Stimulated activated naive CD4-positive, alpha-beta T cell treated with Interleukin-2 at 50 U/mL for 16 hours (primary cell): ENCODE results near the gene GGA3.
"Not testable (repeated sequence)": the region's sequence is repeated elsewhere in the genome, so short reads cannot be mapped to it uniquely, and the experiment has no call there.

Experiments used
- DNase-seq: peaks from one replicate; lab custom pipeline; 2025; lab: John Stamatoyannopoulos, UW

GGA3 gene

DNA sequence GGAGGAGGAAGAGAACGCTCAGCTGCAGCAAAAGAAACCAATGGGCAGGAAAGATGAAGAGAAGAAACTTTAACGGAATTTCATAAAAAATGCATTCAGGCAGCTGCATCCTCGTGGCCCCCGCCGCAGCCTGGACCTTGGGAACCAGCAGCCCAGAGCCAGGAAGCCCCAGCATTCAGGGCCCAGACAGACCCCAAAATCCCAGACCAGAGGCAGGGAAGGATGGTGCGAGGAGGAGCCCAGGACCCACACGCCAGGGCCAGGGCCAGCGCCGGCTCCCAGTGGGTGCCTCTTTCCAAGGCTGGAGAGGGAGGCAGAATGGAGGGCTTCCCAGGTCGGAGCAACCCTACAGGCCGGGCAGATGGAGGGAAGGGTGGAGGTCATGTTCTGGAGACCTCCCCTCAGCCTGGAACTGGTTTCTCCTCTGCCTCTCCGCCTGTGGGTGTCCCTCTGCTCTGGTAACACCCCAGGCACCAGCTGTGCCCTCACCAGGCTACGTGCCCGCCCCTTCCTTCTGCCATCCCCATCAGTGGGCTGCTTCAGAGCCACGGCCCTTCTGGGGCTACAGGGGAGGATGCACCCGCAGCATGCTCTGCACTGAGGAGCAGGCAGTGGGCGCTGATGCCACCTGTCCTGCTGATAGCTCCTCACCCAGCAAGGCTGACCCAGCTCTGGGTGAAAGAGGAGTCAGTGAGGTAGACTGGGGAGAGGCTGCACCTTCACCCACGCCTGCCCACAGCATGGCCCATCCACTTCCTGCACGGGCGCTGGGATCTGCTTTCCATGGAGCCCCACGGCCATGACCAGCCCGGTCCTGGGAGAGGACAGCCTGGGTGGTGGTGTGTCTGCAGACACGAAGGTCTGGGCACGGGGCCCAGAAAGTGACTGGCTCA lies 10.8 kb upstream of the GGA3 start:
- no peak for DNase-seq

DNA sequence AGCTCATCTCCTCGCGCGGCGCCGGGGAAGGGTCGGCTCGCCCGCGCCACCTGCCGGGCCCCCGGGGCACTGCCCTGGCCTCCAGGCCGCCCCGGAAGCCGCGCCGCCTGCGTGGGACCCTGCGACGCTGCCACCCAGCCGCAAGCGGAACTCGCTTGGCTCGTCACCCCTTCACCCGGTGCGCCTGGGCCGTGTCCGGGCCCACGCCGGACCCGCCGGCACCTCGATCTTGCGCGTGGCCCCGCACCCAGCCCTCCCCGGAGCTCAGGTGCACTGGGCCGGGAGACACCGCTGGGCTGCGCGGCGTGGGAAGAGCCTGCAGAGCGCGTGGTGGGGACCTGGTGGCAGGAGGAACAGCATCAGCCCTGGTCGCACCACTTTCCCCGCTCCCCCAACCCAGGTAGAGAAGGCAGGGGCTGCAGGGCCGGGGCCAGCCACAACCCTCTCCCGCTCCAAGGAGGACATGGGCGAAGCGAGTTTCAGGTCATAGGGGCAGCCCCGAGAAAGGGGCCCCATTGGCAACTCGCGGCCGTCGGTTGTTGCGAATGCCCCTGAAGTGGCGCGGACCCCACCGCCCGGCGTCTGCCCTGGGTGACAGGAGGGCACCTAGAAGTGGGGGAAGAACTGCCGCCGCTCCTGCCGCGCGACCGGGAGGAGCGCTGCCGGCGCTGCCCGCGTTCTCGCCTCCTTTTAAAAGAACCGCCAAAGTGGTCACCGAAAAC lies 10.0 kb upstream of the GGA3 start:
- peak; percentile 81 for DNase-seq

DNA sequence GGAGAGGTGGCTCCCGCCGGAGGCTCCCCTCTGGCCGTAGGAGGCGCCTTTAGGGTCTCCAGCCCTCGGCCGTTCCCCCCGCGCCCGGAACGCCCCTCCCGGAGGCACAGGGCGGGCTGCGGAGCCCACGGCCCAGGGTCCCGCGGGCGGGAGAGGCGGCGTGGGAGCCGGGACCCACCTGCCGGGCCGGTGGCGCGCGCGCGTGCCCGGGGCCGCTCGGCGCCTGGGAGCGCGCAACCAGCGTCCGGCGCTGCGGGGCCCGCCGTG lies 9.5 kb upstream of the GGA3 start, which contains the start of gene MIF4GD:
MIF4GD (minus strand) TSS at position 266 of the 267 bp plus-strand sequence. CDS start 1,036 bp downstream, outside the sequence.
- DNase-seq: no peak

DNA sequence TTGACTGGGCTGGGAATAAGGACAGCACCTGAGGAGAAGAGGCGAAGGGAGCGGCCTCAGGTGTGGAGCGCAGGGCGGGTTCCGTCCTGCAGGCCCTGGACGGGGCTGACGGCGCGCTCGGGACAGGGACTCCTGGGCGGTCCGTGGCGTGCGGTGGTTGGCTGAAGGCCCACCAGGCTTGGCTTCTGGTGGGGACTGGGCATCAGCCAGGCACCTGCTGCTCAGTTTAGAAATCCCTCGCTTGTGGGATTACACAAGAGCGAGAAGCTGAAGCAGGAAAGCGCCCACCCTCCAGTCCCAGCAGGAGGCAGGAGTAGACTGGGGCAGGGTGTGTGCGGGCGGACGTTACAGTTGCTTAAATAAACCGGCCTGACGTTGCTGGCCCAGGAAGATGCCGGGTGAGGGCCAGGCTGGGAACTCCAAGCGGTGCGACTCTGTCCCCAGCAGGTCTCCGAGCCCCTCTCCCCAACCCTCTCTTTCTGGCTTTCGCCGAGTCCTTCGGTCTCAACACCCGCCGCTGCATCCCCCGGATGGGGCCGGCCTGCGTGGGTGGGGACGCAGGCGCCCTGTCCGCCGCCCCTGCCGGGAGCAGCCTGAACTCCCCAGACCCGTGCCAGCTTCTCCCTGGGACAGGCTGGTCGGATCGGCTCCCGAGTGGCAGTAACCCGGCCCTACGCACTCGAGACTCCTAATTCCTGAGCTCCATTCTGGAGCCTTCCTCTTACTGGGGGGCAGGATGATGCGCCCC lies 9.0 kb upstream of the GGA3 start:
- peak; percentile 46 for DNase-seq

DNA sequence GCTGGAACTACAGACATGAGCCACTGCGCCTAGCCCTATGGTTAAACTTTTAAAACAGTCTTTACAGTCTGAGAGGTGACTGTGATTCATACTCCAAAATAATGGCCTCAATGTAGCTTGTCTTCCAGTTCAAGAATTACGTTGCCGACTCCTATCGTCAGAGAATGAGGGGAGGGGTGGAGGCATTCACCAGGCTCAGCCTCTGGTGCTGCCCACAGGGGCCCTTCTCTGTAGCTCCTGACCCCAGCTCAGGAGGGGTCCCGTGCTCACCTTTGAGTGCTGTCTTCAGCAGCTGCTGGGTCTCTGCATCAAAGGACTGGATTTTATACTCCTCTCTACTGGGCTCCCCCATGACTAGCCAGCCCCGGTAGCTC lies 8.4 kb upstream of the GGA3 start:
- DNase-seq: no peak

DNA sequence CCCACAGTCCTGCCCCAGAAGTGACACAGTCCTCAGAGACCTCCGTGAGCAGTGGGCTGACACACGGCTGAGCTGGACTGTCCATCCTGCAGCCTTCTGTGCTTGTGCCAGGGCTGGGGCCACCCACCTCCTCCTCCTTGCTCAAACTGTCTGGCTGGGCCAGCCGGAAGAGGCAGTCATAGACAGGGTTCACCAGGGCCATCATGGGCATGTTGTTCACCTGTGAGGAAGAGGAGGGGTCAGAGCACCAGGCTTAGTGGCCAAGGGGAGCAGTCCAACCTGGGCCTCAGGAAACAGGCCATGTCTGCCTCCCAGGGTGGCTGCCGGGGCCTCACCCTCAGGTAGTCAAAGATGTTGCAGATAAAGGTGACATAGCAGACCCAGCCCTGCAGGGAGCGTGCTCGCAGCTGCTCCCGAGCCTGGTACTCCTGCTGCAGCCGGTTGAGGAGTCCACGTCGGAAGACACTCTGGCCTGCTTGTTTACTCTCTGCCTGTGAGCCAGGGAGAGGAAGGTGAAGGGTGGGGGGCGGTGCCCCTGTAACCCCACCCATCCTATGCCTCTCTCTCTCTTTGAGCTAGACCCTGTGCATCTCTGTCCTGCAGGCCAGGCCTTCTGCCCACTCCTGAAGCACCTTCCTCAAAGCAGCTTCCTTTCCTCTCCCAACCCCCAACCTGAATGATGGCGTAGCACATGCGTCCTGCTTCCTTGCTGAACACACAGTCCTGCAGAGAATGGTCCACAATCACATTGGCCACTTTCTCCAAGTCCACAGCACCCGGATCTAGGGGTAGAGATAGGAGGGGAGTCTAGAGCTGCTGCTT lies 6.2 kb upstream of the GGA3 start:
- DNase-seq: no peak

DNA sequence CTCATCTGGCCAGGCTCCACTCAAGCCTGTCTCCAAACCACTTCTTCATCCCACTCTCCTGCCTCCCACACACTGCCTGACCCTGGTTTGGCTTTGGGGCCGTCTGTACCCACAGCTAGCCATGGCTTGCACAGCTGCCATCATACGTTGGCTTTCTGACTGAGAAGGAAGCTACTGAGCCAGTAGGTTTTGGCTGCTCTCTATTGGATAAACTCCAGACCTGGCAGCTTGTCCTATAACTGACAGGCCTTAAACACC lies 5.7 kb upstream of the GGA3 start:
- DNase-seq: no peak

DNA sequence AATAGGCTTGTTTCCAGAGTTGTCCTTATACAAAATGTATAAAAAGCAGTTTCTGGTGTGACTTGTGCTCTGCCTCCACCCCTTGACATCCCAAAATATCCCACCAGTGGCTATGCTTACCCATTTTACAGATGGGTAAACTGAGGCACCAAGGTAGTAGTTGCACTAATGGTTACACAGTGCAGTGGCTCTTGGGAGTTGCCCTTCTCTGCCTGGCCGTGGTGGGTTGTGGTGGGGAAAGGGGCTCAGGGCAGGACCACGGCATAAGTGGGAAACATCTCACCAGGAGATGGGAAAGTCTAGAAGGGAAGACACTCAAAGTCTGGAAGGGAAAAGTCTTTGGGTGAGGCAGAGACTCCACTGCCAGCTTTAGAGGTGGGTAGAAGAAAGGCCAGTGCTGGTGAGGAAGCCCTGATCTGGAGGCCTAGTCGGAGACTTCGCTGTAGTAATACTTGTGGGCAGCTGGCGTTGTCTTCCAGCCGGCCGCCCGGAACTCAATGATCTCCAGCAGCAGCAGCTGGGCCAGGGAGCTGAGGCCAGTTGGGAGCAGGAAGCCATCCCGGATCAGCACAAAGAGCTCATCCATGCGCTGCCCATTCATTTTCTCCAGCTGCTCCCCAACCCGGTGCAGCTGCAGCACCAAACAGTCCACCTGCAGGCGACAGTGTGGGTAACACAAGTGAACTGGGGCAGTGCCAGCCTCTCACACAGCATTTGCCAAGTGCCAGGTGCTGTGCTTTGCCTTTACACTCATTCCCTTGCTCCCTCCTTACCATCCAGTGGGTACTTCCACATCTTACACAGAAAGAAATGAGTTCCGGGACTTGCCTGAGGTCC lies 5.1 kb upstream of the GGA3 start:
- DNase-seq: no peak

DNA sequence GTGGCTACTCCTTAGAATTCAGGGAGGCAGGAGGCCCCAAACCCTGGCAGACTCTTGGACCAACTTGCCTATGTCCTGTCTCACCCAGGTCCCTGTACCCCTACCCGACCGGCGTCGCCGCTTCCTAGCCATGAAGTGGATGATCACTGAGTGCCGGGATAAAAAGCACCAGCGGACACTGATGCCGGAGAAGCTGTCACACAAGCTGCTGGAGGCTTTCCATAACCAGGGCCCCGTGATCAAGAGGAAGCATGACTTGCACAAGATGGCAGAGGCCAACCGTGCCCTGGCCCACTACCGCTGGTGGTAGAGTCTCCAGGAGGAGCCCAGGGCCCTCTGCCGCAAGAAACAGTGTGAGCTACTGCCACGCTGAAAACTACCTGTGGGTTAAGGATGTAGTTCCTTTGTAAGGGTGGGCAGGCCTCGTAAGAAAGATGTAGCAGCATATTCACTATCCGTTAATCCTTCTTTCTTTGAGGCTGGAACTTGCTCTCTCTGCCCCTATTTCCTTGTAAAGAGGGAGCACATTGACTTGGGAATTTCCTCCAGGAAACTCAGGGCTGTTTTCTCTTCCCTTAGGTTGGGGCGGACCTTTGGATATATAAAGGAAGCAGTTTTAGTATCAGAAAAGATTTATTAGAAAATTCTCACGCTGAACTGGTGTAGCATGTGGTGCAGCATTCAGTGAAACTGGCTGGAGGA lies 4.4 kb upstream of the GGA3 start:
- DNase-seq: no peak

DNA sequence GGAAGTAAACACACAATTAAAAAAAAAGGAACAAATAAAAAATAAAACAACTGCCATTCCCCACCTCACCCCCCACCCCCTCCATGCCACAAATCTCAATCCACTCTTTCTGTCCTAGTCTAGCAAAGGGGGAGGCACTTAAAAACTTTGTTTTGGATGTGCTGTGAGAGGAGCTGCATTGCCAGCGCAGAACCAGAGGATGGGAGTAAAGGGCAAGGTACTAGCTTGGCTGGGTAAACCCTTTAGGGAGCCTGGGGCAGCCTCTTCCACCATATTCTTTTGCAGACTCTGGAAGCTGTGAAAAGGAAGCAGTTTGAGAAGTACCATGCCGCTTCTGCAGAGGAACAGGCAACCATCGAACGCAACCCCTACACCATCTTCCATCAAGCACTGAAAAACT lies 1.6 kb upstream of the GGA3 start:
- no peak for DNase-seq

DNA sequence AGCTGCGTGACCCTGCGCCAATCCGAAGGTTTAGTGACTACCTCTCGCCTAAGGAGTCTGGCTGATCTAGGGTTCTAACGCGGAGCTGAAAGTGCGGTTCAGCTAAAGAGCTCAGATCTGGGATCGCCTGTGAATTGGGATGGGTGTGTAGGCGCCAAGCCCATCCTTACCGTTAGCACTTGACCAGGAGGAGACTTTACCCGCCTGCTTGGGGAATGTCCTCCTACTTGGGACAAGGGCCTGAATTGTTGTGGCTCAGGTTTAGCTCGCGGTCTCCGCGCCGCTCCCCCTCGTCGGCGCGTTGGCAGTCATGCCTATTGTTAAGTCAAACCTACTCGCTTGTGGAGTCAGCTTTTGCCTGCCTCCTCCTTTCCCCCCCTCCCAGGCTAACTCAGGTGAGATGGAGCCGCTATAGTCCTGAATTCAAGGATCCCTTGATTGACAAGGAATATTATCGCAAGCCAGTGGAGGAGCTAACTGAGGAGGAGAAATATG lies 753 bp upstream of the GGA3 start:
- no peak for DNase-seq

DNA sequence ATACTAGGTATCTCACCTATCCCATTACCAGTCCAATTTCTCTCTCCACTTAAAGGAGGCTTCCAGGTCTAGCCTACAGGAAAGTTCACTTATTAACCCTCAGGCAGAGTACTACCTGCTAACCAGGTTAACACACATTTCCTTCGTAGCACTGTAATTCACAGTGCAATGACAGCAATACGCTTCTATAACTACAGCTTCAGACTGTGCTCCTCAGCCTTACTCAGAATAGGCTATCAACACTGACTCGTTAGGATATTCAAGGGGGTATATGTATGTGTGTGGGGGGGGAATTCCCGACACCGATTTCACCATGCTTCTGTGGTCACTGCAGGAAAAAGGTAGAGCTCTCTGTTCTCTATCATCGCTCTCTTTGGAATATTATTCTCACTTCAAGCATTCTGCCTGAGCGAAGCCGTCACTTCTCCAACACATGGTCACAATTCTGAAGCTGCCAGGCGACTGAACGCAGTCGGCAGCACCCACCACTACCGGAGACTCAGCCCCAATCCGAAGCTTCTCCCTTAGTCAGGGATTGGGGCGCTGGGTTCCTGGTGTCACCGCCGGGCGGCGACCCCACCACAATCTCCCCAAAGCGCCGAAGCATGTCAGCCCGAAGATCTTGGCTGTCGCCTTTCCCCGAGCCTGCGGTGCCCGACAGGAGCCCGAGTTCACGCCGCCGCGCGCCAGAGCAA lies 618 bp downstream of the GGA3 start:
- DNase-seq: peak; percentile 61

DNA sequence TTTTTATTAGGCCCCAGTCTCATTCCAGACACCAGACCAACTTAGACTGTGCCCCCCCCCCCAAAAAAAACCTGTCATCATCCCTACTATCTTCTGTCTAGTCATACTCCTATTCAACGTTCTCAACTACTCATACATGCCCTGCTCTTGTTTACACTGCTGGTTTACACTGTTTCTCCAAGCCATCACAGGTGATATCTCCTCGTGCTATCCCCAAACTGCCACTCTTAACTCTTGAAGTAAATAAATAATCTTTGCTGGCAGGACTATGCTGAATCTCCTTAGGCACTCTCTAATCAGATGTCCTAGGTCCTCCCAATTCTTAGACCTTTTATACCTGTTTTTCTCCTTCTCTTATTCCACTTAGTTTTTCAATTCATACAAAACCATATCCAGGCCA lies 4.2 kb downstream of the GGA3 start:
- DNase-seq: not testable (repeated sequence)

DNA sequence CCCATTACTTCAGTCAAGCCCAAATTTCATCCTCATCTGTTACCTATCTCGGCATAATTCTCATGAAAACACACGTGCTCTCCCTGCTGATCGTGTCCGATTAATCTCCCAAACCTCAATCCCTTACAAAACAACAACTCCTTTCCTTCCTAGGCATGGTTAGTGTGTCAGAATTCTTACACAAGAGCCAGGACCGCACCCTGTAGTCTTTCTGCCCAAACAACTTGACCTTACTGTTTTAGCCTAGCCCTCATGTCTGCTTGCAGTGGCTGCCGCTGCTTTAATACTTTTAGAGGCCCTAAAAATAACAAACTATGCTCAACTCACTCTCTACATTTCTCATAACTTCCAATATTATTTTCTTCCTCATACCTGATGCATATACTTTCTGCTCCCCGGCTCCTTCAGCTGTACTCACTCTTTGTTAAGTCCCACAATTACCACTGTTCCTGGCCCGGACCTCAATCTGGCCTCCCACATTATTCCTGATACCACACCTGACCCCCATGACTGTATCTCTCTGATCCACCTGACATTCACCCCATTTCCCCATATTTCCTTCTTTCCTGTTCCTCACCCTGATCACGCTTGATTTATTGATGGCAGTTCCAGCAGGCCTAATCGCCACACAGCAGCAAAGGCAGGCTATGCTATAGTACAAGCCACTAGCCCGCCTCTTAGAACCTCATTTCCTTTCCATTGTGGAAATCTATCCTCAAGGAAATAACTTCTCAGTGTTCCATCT lies 5.3 kb downstream of the GGA3 start:
- DNase-seq: not testable (repeated sequence)

DNA sequence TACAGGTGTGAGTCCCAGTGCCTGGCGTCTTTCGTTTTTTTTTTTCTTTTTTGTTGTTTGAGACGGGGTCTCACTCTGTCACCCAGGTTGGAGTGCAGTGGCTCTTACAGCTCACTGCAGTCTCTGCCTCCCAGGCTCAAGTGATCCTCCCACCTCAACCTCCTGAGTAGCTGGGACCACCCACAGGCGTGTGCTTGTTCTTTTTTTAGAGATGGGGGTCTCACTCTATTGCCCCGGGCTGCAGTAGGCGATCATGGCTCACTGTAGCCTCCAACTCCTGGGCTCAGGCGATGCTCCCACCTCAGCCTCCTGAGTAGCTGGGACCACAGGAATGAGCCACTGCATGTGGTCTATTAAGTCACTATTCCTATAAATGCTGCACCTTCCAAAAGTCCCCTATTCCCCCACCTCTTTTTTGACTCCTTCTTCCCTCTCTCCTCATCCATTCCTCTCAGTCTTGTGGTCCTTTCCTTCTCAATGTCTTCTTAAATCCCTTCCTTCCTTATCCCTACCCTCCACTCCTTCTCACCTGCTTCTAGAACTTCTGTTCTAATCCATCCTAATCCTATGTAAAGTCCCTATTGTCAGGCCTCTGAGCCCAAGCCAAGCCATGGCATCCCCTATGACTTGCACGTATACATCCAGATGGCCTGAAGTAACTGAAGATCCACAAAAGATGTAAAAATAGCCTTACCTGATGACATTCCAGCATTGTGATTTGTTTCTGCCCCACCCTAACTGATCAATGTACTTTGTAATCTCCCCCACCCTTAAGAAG lies 9.2 kb downstream of the GGA3 start:
- no peak for DNase-seq

DNA sequence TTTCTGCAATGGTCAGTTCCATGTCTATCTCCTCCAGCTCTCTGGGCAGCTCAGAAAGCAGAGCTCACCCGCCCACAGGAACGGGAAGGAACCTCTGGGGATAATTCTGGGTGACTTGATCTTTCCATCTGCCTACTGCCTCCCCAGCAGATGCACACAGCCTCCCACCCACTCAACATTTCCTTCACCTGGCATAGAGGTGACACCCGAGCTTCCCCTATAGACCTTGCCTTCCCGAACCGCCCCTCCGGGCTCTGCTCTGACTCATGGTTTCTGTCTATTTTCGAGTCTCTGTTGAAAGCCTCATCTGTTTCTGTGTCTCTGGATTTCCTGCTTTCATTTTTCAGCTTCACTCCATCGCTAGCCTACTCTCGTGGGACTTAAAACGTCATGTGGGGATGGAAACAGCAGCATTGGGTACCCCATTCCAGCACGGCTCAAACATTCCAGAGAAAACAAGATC lies 11.4 kb downstream of the GGA3 start:
- DNase-seq: peak; percentile 86

DNA sequence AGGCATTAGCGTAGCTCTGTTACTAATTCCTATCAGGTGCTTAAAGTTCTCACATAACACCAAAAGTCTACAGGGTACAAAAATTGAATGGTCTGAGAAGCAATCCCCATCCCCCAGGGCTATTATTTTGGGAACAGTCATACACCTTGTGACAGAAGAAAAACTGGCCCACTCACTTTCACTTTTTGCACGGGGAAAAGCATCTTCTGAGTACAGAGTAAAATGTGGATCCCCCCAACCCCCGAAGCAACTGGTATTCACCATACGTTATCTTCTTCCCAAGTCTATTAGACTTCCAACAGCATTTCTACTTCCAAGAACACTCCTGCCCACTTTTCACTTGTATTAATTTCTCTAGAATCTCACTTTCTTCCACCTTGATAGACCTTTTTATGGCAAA lies 11.8 kb downstream of the GGA3 start:
- DNase-seq: no peak

DNA sequence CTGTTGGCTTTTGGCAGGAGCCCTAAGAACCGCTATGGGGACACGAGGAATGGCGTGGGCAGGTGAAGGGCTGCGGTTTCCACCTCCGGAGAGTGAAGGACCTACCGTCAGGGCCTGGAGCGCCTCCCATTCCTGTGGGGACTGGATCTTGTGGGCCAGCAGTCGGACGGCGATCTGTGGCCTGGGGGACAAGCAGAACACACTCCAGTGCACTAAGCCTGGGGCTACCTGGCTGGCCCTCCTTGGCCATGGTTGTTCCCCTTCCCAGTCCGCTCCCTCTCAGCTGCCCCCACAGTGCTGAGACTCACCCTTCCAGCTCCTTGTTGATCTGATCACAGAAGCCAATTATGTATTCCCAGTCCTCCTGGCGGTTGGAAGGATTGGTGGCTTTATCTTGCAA lies 15.0 kb downstream of the GGA3 start:
- DNase-seq: no peak
